ENCODE data around the gene GMPR2. TPM values are rescaled to one million over a fixed set of nuclear protein-coding genes. Genes with fewer than 3 reads are reported as not detected.
A peak's percentile ranks its signal among the peaks of the same experiment; 100 is the strongest.

GMPR2 gene
- total and polyA plus RNA-seq, 2 of the 13 experiments (the other 11 are each of a cell fraction or from before 2014, with no cell fraction given), result 210 to 273 TPM

GRCh38 chr14:24269910-24270536 is 37.3 kb downstream of the GMPR2 start:
- TSS peak; percentile 71 for BruUV-seq (replicated peaks)
- CTCF ChIA-PET (ENCODE audit: low intra/inter-chr PET ratio, low total read pairs), result interaction anchor here (2.8 kb wide), 1 partner anchor 27 kb away, joined by 33 read pairs; the partner anchor contains the start of gene TINF2
- H3K4me2 ChIP-seq (ENCODE audit: low read depth, low read length), result peak overlapping the region; percentile 97
- no peaks in the 10 kb centered on the region for H4K20me1 ChIP-seq (ENCODE audit: insufficient read depth, low read length)
- DNase-seq (ENCODE audit: low spot score) (no peak), ATAC-seq (no peak), FAIRE-seq (no peak)
- peak overlapping the region in 1 of 3 experiments; percentile 96; a peak in 1 of 6 replicates for H3K4me3 ChIP-seq (replicated peaks in 1 of 3; ENCODE audit: insufficient read depth in 1 of 3, low read depth in 2 of 3, low read length in 3 of 3)
- in situ Hi-C loops (cut with HindIII; ENCODE audit: extremely low pct_ligation_motif_present, low pct_unique_long_range_greater_than_20kb) (no loop called here), intact Hi-C loops (cut with micrococcal nuclease; ENCODE audit: unreplicated experiment) (loop anchor here (2.0 kb wide), 1 partner anchor 53 kb away; the partner anchor contains the start of gene MDP1)
- H3K9ac ChIP-seq (ENCODE audit: insufficient read depth, low read depth, low read length), result no peak overlapping the region
- POLR2A ChIA-PET, result interaction anchor here (1.0 to 16.5 kb wide), 22 partner anchors 10 to 175 kb away, joined by 3 to 435 read pairs (median 24); partner anchors contain the start of genes CBLN3, CHMP4A, CIDEB and DCAF11
- no peak overlapping the region for H3K27ac ChIP-seq (ENCODE audit: extremely low read length, insufficient read depth, low read length)
- H3K9me3 ChIP-seq (ENCODE audit: low read length), result no peaks in the 10 kb centered on the region
- H3K36me3 ChIP-seq (replicated peaks in 1 of 2; ENCODE audit: control insufficient read depth in 1 of 2, insufficient read depth in 2 of 2, low read length in 2 of 2), result peaks cover 19 to 35% of the 10 kb centered on the region in 2 experiments; a peak in 4 of 5 replicates
- peaks cover 22% of the 10 kb centered on the region for H3K4me1 ChIP-seq (ENCODE audit: insufficient read depth, low read length)
- 97% methylated on average over 12 of the region's 14 CpGs for WGBS (ENCODE audit: low lambda C conversion rate)
- H3K79me2 ChIP-seq (ENCODE audit: insufficient read depth, low read length), result peaks cover 4% of the 10 kb centered on the region
- H2AFZ ChIP-seq (ENCODE audit: low read length), result no peak overlapping the region
- H3K27me3 ChIP-seq (ENCODE audit: control insufficient read depth in 1 of 2, insufficient read depth in 2 of 2, low read length in 2 of 2), result no peaks in the 10 kb centered on the region; a peak in 1 of 5 replicates
- TF ChIP-seq ZNF614 (CRISPR knock-in tag; IDR thresholded peaks at IDR 0.05; ENCODE audit: borderline replicate concordance) (0 out of 2 replicates have a peak, but pooled peaks have one; percentile 17), ZNF891 (CRISPR knock-in tag; IDR thresholded peaks at IDR 0.05) (0 out of 2 replicates have a peak, but pooled peaks have one; percentile 17), RARG (CRISPR knock-in tag; IDR thresholded peaks at IDR 0.05; ENCODE audit: low read depth) (0 out of 2 replicates have a peak, but pooled peaks have one; percentile 5), NFIB (CRISPR knock-in tag; IDR thresholded peaks at IDR 0.05; ENCODE audit: borderline replicate concordance) (0 out of 2 replicates have a peak, but pooled peaks have one; percentile 60), AGO2 (optimal IDR thresholded peaks at IDR 0.05; ENCODE audit: low read depth, low read length) (peak; percentile 31), ZNF253 (CRISPR knock-in tag; IDR thresholded peaks at IDR 0.05; ENCODE audit: borderline replicate concordance) (no peak), HMG20B (CRISPR knock-in tag; conservative IDR thresholded peaks at IDR 0.05) (no peak), TEAD3 (CRISPR knock-in tag; optimal IDR thresholded peaks at IDR 0.05; ENCODE audit: borderline replicate concordance) (no peak), ZBTB14 (CRISPR knock-in tag; IDR thresholded peaks at IDR 0.05) (0 out of 2 replicates have a peak, but pooled peaks have one; percentile 10), THRA (CRISPR knock-in tag; IDR thresholded peaks at IDR 0.05; ENCODE audit: borderline replicate concordance) (no peak)
- TF ChIP-seq, protein P1, sequence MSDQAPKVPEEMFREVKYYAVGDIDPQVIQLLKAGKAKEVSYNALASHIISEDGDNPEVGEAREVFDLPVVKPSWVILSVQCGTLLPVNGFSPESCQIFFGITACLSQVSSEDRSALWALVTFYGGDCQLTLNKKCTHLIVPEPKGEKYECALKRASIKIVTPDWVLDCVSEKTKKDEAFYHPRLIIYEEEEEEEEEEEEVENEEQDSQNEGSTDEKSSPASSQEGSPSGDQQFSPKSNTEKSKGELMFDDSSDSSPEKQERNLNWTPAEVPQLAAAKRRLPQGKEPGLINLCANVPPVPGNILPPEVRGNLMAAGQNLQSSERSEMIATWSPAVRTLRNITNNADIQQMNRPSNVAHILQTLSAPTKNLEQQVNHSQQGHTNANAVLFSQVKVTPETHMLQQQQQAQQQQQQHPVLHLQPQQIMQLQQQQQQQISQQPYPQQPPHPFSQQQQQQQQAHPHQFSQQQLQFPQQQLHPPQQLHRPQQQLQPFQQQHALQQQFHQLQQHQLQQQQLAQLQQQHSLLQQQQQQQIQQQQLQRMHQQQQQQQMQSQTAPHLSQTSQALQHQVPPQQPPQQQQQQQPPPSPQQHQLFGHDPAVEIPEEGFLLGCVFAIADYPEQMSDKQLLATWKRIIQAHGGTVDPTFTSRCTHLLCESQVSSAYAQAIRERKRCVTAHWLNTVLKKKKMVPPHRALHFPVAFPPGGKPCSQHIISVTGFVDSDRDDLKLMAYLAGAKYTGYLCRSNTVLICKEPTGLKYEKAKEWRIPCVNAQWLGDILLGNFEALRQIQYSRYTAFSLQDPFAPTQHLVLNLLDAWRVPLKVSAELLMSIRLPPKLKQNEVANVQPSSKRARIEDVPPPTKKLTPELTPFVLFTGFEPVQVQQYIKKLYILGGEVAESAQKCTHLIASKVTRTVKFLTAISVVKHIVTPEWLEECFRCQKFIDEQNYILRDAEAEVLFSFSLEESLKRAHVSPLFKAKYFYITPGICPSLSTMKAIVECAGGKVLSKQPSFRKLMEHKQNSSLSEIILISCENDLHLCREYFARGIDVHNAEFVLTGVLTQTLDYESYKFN (CRISPR knock-in tag; conservative IDR thresholded peaks at IDR 0.05), result no peak
- TF ChIP-seq, protein P2, sequence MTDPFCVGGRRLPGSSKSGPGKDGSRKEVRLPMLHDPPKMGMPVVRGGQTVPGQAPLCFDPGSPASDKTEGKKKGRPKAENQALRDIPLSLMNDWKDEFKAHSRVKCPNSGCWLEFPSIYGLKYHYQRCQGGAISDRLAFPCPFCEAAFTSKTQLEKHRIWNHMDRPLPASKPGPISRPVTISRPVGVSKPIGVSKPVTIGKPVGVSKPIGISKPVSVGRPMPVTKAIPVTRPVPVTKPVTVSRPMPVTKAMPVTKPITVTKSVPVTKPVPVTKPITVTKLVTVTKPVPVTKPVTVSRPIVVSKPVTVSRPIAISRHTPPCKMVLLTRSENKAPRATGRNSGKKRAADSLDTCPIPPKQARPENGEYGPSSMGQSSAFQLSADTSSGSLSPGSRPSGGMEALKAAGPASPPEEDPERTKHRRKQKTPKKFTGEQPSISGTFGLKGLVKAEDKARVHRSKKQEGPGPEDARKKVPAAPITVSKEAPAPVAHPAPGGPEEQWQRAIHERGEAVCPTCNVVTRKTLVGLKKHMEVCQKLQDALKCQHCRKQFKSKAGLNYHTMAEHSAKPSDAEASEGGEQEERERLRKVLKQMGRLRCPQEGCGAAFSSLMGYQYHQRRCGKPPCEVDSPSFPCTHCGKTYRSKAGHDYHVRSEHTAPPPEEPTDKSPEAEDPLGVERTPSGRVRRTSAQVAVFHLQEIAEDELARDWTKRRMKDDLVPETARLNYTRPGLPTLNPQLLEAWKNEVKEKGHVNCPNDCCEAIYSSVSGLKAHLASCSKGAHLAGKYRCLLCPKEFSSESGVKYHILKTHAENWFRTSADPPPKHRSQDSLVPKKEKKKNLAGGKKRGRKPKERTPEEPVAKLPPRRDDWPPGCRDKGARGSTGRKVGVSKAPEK (CRISPR knock-in tag; IDR thresholded peaks at IDR 0.05; ENCODE audit: borderline replicate concordance), result 0 out of 2 replicates have a peak, but pooled peaks have one; percentile 27
